HG02623 (cell line): Measurements from ENCODE around the gene SLC39A11.
"Not testable (repeated sequence)": the region's sequence is repeated elsewhere in the genome, so short reads cannot be mapped to it uniquely, and the experiment has no call there.

ENCODE experiments used
- ATAC-seq: cut with Tn5 transposase; IDR thresholded peaks from one replicate; pipeline ENCODE4 v1.9.1; 2021; ENCODE audit warnings: moderate library complexity; ENCODE audit not compliant: unreplicated experiment

SLC39A11 gene

DNA sequence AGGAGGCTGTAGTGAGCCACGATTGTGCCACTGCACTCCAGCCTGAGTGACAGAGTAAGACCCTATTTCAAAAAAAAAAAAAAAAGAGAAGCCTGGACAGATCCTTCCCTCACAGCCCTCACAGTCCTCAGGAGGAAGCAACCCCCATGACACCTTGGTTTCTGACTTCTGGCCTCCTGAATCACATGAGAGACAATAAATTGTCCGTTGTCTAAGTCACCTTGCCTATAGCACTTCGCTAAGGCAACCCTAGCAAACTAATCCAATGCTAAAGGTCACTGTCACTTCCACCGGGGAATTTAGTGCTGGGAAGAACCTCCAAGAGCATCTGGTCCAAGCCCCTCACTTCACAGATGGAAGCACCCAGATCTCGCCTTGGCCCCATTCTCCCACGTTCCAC is 18.9 kb upstream of the SLC39A11 start:
- ATAC-seq, result no peak

DNA sequence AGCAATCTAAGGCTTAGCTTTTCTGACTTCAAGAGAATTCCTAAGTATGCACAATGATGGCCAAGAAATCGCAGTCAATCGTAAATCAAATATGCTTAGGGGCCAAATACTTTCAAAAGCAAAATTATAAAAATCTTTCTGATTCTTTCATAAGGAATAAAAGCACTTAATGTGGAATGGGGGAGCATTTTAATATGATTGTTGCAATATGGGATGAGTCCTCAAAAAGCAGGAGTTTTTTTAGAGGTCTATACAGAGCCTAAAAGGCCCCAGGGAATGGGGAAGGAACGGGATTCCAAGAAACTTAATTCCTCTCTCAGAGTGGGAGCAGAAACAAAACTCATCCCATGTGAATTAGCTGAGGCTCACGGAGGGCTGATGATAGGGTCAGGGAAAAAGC is 14.7 kb upstream of the SLC39A11 start:
- no peak for ATAC-seq

DNA sequence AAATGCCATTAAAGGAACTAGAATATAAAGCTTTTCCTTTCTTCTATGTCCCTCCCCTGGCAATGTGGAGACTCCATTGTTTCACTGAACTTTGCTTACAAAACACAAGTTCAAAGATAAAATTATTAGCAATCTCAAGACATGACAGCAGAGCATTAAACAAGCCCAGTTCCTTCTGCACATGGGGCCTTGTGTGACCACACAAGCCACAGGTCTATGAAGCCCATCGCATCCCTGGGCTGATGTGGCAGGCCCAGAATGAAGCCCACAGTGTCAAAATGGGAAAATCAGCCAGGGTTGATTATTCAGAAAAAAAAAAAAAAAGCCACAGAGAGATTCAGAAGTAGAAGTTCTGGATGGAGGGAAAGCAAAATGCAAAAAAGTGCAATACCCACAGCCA is 12.9 kb upstream of the SLC39A11 start:
- no peak for ATAC-seq

DNA sequence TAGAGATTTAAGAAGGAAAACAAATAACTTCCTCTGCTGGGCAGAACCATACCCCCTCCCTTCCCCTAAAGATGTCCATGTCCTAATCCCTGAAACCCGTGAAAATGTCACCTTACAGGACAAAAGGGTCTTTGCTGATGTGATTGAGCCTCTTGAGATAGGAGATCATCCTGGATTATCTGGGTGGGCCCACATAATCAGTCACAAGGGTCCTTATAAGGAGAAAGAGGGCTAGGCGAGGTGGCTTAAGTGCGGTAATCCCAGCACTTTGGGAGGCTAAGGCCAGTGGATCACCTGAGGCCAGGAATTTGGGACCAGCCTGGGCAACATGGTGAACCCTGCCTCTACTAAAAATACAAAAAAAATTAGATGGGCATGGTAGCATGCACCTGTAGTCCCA is 12.0 kb upstream of the SLC39A11 start:
- ATAC-seq, result no peak

DNA sequence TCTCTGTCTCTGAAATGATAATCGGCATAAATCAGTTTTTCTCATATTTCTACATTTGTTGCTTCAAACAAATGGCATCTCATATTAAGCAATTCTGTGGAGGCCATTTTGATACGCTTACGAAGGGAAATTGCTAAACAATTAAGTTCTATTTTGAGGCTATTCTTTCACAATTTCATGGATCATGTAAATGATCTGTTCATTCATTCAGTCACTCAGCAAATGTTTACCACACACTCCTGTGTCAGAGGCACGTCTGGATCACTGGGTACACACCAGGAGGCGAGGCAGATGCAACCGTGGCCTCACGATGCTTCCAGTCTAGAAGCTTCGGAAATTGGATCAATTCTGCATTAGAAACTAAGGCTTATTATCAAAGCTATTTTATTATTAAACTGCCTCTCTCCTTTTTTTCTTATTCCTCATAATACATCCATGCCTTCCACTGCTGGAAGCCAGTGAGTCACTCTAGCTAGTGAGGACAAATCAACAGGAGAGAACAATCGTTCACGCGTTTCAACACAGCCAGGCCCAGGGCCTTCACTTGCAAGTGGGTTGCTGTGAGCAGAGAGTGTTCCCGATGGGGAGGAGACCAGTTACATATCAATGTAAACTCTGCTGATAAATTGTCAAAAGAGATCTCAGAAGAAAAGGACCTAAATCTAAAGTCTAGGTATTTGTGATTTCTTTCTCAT is 11.3 kb upstream of the SLC39A11 start:
- ATAC-seq, result no peak

DNA sequence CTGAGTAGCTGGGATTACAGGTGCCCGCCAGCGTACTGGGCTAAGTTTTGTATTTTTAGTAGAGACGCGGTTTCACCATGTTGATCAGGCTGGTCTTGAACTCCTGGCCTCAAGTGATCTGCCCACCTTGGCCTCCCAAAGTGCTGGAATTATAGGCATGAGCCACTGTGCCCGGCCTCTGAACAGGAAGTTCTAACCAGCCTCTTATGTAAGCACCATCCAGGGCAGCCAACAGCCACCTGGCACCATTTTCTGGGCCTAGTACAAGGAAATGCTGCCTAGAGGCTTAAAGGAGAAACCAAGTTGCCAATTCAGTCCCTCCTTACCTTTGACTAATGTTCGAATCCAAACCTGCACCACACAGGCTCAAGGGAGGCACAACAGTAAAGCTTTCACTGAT is 8.5 kb upstream of the SLC39A11 start:
- no peak for ATAC-seq

DNA sequence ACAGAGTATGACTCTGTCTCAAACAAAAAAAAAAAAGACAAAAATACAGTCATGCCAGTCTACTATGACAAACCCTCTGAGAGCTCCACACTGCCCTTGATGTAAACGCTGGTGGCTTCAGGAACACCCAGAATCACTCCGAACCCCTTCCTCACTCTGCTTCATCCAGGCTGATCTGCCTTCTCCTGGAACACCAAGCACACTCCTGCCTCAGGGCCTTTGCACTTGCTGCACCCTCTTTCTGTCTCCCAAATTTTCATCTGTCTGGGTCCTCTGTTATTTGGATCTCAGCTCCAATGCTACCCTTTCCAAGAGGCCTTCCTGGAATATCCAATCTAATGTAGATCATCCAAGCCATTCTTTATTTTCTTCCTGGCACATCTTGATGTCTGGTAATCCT is 7.9 kb upstream of the SLC39A11 start:
- no peak for ATAC-seq

DNA sequence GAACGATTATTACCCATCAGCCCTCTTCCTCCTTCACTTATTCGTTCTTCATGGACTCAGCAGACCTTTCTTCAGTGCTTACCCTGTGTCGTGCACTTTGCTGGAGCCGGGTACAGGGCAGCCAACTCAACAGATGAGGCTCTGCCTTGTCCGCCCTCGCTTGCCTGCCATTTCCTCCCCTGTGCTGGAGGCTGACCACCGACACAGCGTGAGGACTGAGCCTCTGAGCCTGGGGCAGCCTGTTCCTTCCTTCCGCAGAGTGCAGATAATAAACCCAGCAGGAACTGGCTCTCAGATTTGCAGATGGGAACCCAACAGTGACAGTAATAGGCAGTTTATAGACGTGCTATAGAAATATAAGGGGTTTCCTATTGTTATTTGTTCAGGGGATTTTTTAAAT is 7.0 kb upstream of the SLC39A11 start:
- no peak for ATAC-seq

DNA sequence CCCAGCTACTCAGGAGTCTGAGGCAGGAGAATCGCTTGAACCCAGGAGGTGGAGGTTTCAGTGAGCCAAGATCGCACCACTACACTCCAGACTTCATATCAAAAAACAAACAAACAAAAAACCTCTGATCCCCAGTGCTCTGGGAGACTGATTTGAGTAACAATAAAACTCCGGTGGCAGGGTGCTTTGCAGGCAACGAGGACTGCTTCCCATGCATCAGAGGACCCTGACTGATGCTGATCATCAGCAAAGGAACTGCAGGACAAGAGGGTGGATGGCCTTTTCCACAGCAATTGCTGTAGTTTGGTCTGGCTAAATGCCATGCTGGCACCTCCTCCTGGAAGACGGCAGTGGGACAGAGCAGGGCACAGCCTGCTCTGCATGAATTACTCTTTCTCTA is 6.4 kb upstream of the SLC39A11 start:
- ATAC-seq, result no peak

DNA sequence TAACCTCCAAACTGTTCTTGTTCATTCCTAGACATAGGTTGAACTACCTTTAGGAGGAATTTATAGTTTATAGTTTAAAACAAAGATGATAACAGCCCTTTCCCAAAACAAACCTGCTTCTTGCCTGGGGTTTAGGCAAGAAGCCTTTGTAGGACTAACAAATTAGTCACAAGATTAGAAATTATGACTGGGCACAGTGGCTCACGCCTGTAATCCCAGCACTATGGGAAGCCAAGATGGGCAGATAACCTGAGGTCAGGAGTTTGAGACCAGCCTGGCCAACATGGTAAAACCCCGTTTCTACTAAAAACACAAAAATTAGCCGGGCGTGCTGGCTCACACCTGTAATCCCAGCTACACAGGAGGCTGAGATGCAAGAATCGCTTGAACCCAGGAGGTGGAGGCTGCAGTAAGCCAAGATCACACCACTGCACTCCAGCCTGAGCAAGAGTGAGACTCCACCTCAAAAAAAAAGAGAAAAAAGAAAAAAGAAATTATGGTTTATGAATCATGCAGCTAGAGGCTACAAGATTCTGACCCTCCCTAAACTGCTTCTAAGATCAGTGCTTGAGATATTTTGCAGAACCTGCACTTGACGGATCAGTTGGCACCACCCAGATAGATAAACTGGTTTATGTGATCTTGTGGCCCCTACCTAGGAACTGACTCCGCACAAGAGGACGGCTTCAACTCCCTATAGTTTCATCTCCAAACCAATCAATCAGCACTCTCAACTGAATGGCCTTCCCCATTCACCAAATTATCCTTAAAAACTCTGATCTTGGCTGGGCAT is 5.7 kb upstream of the SLC39A11 start:
- not testable (repeated sequence) for ATAC-seq

DNA sequence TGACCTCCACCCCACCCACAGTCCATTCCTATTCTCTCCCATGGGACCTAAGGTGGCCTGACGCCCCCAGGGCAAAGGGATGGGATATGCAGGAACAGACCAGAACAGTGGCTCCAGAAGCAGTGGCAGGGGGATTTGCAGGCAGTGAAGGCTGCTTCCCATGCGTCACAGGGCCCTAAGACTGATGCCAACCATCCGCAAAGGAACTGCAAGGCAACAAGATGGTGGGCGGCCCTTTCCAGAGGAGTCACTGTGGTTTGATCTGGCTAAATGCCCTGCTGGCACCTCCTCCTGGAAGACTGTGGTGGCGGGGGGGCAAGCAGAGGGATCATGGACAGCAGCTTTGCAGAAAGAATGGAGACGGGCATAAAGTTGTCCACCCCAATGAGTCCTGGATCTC is 4.4 kb upstream of the SLC39A11 start:
- no peak for ATAC-seq

DNA sequence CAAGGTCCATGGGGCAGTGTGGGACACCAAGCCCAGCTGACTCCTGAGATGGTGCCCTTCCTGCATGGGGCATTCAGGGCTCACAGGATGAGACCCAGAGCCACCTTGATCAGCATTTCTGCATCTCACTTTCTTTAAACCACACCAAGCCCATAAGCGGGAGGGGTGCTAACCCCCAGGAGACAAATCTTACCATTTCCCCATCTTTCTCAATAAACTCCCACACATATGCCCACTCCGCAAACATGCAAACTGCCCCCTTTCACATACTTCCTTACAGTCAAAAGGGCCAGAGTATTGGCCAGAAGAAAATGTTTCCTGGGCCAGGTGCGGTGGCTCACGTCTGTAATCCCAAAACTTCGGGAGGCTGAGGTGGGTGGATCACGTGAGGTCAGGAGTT is 3.7 kb upstream of the SLC39A11 start:
- no peak for ATAC-seq

DNA sequence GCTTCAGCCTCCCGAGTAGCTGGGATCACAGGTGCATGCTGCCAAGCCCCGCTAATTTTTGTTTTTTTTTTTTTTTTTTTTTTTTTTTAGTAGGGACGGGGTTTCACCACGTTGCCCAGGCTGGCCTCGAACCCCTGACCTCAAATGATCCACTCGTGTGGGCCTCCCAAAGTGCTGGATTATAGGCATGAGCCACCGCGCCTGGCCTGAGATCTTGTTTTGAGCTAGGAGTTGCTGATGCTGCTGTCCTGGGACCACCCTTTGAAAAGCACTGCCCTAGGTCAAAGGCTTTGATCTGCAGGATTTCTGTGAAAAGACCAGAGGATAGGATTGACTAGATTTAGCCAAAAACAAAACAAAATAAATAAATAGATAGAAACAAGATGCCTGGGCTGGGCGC is 798 bp upstream of the SLC39A11 start:
- ATAC-seq, result no peak

DNA sequence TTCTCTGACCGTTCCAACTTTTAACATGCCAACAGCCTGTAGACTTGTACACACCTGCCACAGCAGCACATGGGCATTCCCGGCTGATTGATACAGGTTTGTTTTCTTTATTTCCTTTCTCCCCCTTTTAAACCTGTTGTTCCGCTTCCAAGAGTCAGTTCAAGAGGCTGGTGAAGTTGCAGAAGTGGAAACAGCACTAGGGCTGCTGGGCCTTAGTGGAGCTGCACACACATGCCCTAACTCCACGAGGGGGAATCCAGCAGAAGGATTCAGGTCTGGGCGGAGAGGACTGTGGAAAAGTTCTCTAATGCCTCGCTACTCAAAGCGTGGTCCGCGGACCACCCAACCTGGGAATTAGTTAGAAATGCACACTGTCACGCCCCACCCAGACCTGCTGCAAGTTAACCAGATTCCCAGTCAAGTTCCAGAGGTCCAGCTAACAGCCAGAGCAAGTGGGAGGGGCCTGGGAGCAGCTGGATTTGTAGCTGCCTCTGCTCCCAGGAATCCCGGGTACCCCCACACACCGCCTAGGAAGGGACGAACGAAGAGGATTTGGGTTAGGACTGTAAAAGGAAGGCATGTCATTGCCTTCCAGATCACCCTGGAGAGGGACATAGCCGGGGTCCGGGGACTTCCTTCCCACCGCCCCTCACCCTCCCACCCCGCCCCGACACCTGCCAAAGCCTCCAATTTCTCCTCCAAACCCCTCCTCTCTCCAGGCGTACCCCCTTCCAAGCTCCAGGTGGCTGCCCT is 542 bp downstream of the SLC39A11 start:
- ATAC-seq, result no peak

DNA sequence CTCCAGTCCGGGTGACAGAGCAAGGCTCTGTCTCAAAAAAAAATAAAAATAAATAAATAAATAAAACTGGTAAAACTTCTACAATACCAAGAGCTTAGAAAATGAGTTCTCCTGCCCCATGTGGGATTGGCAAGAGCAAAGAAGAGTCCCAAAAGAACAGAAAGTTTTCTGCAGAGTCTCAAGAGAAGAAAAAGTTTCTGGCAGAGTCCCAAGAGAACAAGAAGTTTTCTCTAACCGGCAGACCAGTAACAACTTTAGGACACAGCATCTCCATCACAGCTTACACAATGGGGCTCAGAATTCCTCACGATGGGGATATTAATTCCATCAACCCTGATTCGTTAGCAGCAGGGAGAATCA is 1.1 kb downstream of the SLC39A11 start:
- ATAC-seq, result no peak

DNA sequence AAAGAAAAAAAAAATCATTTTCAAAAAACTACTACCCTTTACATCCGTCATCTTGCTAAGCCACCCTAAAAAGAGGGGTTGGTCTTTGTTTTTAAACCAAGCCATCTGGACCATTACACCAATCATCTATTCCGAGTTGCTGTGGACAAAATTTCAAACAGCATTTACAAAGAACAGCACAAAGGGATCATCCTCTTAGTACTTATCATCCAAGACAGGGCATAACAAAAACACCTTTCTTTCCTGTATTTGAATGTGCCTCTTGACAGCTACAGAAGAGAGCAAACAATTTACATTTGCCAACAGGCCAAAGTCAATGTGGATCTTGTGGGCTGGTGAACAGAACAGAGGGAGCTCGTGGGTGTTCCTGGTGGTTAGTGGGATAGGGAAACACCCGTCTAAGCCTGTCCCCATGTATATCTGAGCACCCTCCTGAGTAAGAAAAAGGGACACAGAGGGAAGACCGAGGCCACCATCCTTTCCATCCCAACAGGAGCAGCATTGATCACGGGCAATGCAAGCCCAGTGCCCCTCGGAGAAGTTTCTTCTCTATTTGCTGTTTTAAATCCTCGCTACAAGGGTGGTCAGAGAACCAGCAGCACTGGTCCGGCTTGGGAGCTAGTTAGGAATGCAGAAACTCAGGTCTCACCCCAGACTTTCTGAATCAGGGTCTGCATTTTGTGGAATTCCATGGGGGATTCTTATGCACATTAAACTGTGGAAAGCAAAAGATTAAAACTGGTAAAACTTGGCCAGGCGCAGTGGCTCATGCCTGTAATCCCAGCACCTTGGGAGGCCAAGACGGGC is 1.9 kb downstream of the SLC39A11 start:
- no peak for ATAC-seq

DNA sequence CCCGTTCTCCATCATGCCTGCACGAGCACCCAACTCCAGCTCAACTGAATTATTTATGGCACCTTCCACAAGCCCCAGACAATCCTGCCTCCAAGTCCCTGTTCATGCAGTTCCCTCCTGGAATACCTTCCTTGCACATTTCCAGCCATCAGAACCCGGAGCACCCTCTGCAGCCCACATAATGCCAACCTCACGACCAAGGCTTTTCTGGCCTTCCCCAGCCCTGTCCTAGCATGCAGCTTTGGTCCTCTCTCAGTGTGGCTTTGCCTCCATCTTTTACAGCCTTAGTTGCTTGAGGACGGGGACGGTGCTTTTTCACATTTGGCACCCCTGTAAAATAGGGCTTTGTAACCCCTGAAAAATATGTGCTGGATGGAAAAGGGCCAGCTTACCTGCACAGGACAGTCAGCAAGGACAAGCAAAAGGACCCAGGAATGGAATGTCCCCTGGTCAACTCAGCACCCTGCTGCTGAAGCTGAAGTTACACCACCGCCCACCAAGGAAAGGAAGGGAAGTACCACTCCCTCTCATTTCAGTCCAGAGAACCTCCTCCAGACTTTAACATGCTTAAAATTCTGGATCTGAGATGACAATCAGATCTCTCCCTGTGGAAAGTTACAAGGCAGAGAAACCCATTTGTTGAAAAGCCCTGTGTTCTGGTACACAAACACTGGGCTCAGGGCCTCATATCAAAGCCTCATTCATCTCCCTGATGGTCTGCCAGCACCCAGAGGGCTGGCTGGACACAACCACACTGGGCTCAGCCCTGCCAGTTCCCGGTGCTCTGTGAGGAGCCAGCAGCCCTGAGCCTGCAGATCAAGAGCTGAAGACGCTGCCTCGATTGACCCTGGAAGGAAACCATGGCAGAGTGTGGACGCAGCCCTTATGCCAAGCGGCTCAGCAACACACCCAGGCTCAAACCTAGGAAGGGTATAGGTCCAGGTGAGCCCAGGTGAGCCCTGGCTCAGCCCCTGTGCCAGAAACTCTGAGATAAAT is 2.9 kb downstream of the SLC39A11 start:
- ATAC-seq, result no peak

DNA sequence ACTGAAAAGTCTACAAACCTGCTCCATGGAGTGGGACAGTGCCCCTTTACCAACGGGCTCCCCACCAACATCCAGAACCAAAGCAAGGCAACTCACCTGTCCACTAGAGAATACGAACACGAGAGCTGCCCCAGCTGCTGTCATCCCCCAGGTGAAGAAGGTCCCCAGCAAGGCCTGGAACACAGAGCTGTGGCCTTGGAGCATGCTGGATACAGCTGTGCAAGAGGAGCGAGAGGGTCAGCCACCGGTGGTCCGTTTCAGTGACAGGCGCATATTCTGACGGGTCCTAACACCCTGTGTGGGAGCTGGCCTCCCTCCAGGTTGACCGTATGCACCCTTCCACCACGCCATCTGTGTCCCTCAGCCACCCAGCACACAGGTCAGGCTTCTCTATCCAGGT is 3.9 kb downstream of the SLC39A11 start:
- no peak for ATAC-seq

DNA sequence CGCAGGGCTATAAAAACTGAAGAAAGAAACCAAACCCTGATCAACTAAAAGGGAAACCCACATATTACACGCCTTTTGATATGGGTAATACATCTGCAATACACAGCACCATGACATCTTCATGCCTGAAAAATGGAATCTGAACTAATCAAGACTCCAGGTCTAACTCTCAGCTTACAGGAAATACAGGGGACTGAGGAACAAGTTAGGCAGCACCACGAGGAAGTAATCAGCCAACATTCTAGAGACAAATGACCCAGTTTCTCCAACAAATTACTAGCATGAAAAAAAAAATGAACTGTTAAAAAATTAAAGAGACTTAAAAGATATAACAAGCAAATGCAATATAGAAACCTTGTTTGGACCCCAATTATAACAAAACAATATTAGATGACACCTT is 9.1 kb downstream of the SLC39A11 start:
- no peak for ATAC-seq

DNA sequence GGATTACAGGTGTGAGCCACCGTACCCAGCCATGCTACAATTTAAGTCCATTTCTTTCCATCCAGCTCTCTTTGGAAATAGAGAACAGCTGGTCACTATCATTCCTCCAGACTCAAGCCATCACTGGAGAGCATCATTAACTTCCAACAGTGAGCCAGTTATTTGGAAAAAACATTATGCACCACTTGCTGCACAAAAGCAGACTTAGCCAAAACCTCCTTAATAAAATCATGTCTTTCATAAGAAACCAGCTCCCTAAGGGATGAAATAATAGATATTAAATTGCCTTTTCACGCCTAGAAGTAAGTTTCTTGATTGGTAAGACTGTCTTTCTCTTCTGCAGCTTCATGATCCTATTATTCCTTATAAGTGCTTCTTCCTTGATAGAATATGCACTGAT is 17.9 kb downstream of the SLC39A11 start:
- ATAC-seq, result no peak
